HG02588 (cell line): ENCODE data around the gene NPL.

Experiments used
- ATAC-seq: cut with Tn5 transposase; IDR thresholded peaks from one replicate; pipeline ENCODE4 v1.9.1; 2021; ENCODE audit warnings: mild to moderate bottlenecking, moderate library complexity; ENCODE audit not compliant: unreplicated experiment

The NPL gene

DNA sequence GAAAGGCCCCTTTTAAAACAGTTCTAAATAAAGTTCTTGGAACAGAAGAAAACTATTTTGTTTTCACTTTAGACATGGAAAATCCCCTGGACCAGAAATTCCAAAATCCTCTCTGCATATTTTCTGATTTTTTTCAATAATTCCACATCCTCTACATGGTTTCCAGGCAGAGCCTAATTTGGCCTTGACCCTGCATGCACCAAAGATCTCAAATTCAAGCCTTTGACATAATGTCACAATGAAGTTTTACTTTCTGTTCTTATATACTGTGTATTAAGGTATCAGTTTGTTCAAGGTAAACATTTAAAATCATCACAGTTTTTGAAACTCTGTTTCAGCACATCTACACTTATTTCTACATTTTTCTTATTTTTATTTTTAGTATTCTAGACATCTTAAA is 12.2 kb upstream of the NPL start:
- ATAC-seq, result no peak

DNA sequence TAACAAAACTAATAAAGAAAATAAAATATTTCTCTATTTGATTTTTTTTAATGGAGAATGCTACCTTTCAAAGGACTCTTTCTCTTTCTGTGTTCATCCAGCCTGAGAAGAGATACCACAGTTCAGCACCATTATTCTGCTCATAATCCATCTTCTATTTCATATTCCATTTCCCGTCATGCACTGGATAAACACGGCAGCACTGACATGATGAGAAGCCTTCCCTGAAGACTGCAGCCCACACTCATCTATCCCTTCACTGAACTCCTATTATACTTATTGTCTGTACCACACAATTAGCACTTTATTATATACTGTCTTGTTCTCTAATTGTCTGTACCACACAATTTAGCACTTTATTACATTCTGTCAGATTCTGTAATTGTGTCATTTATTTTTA is 10.7 kb upstream of the NPL start:
- no peak for ATAC-seq

DNA sequence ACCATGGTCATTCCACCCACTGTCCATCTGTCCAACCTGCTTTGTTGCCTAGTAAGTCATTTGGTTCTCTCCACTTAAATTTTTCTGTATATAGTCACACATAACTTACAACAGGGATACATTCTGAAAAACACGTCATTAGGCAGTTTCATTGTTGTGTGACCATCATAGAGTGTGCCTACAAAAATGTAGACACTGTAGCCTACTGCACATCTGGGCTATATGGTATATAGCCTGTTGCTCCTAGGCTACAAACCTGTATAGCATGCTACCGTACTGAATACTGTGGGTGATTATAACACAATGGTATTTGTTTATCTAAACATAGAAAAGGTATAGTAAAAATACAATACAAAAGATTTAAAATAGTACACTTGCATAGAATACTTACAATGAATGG is 10.0 kb upstream of the NPL start:
- no peak for ATAC-seq

DNA sequence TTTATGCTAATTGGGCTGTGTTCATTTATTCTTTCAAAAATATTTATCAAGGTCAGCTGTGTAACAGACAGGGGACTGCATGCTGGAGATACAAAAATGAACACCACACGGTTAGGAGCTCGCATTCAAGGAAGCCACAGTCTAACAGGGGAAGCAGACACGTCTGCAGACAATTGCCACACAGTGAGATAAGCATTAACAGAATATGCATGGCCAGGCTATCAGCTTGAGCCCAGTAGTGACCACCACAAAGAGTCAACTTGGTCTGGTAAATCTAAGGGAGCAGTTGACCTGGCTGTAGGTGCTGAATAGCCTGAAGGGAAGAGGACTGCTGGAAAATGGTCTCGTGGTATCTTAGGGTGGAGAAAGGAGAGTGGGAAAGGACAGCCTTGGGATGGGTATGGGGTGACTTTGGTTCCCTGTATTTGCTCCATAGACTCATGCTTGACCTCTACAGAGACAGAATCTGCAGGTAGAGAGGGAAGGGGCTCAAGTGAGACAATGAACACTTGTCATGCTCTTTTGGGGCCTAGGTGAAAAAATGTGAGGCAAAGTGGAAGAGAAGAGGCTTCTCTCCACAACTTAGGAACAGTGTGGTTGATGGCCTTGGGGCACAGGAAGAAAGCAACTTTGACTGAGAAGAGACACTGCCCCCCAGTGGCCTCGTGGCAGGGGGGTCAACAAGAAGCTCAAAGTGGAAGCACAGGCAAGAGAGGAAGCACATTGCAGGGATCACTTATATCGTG is 7.6 kb upstream of the NPL start:
- ATAC-seq, result no peak

DNA sequence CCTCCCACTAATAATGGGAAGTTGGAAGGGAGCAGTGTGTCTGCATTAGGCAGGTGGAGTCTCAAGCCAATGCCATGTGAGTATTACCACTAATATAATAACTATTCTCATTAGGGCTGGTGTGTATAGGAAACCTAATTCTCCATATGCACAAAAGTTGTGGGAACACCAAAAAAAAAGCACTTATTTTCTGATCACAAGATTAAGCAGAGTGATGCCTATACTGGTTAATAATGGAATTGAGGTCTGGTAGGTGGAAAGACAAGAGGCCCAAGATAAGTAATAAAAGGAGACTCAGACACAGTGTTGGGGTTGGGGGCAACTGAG is 7.0 kb upstream of the NPL start:
- ATAC-seq, result no peak

DNA sequence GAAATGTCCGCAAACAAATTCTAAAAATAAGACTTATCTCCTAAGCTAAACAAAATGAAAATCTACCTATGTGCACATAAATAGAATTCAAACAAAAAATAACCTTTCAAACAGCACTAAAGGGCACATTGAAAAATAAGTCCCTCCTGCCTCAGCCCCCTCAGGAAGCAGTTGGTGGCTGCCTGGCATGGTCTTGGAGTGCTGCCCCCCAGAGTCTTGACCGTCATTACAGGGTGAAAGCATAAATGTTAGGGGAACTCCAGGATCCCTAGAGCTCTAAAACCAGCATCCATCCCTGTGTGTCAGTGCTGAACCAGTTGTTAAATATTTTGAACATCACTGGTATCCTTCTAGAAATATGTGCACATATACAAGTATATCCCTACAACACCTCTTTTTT is 6.5 kb upstream of the NPL start:
- ATAC-seq, result no peak

DNA sequence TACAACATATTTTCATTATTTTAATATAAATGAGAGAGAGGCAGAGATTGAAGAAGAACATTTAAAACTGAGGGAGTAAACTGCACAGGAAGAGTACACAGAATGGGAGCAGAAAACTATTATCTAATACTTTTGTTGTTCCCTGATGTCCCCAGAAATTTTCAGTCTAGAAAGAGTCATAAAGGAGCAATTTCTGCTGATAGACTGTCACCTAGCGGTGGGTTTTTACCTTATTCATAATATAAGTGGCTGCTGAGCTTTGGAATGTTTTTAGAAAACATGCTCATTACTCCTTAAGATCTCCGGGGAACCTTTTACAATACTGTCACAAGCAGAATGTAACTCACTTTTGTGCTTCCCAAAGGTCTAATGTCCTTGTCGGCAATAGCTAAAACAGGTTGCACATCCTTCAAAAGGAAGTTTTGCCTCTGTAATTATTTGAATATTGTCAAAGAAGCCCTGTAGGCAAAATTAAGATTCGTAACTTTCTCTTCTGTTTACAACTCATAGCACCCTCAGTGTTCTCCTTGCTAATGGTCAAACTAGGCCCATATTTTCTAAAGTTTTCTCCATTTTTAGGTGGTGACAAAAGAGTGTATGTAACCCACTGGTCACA is 4.9 kb upstream of the NPL start:
- ATAC-seq, result no peak

DNA sequence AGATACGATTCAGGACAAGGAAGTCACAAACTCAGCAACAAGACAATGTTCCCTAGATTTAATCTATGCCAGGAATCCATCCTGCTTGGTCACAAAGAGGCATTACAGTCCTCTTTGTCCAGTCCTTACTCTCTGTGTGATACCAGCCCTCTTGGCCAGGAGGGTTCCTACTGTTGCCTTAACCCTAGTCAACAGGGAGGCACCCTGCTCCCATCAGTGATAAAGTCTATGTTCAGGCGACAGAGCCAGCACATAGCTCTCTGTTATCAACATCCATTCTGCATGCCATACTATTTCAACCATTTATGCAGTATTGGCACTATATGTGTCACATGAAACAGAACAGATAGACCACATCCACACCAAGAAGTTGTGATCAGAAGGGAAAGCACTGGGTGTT is 4.4 kb upstream of the NPL start:
- ATAC-seq, result no peak

DNA sequence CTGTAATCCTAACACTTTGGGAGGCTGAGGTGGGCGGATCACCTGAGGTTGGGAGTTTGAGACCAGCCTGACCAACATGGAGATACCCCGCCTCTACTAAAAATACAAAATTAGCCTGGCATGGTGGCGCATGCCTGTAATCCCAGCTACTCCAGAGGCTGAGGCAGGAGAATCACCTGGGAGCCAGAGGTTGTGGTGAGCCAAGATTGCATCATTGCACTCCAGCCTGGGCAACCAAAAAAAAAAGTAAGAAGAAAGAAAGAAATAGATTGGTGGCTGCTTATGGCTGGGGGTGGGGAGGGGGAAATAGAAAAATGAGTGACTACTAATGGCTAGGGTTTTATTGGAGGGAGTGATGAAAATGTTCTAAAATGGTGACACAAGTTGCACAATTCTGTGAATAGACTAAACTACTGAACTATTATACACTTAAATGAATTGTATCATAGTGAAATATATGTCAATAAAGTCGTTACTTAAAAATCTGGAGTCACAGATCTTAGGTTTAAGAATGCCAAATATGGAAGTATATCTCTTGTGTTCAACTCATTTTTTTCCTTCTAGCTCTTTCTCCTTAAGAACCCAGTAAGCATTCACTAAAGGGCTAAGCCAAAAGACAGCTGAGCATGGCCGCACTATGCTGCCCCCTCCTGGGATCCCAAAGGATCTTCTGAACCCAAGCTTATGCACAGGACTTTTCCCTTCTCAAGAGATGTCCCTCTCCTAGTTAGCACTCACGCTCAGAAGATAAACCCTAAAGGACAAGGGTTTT is 3.2 kb upstream of the NPL start:
- ATAC-seq, result no peak

DNA sequence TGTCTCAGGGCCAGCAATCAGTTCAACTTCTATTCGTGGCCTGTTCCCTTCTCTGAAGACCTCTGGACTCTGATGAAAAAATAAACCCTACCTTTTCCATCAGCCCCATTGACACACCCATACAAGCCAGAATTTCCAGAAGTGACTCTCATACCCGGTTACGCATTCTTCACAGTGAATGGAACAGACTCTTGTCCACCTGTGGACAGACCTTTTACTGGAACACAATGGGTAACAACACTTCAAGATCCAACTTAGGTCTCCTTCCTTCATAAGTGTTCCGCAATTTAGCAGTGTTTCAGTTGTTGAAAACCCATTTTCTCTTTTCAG is 2.6 kb upstream of the NPL start:
- ATAC-seq, result no peak

DNA sequence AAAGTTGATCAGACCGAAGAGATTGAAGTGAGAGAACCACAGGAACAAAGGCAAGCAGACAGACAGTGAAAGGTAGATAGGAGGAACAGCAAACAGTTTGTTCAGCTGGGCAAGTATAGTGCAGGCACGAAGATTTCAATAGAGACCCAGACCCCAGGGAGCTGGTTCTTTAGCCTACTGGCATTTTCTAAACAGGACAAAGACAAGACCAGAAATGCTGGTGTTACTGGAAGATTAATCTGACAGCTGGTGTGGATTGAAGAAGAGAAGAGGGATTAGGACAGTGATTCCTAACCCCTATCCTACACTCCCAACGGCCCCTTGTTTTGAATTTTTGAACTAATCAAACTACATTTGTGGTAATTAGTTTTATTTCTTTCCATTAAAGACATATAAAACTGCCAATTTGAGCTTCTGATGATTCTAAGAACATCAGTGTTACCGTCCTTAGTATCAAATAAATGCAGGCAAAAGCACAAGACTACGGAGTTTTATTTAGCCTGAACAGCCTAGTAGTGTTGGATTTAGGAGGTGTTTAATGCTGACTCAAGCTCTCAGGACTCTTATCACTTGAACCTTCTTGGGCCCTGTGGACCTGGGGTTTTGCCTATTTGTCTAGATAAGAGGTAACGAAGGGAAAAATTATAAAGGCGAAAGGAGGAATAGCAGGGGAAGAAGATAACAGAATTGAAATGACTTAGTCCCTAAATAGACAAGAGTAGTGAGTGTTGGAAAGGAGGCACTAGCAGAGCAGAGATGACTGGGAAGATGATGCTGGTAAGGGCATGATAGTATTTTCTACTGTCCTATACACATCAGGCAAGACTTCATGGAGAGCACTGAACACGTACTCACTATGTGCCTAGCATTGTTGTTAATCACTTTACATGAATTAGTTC is 2.0 kb downstream of the NPL start:
- no peak for ATAC-seq

DNA sequence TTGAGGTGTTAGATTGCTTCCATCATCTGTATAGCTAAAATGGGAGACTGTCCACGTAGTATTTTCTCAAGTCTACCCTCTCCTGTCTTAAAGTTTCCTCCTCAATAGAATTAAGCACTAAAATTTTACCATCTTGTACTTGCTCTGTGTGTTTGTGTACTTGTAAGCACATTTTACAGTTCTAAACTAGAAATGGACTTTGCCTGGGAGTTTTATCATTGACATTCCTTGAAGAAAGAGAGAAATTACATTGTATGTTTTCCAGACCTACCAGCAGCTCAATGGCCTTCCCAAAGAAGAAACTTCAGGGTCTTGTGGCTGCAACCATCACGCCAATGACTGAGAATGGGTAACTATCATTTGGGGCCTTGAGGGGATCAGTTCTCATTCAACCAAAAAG is 4.5 kb downstream of the NPL start:
- ATAC-seq, result no peak

DNA sequence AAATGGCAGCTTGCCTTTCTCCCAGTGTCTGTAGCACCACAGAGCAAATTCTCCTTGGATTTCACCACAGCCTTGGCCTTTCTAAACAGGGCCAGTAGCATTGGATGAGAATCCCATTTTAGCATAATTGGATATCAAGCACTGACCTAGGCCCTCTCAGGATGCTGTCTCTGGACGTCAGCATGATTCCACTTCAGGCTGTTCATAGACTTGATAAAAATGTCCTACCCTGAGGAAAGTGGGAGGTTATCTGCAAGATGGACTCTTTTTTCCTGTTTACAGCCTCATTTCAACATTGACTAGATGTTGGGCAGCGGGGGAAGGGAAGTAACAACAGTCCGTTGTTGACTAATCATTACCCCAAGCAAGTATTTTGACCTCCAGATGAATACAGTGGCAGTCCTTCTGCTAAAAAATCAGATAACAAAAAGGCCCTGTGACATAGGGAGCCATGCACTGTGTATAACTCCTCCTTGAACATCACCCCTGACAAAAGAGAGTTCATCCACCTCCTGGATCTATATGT is 5.2 kb downstream of the NPL start:
- no peak for ATAC-seq

DNA sequence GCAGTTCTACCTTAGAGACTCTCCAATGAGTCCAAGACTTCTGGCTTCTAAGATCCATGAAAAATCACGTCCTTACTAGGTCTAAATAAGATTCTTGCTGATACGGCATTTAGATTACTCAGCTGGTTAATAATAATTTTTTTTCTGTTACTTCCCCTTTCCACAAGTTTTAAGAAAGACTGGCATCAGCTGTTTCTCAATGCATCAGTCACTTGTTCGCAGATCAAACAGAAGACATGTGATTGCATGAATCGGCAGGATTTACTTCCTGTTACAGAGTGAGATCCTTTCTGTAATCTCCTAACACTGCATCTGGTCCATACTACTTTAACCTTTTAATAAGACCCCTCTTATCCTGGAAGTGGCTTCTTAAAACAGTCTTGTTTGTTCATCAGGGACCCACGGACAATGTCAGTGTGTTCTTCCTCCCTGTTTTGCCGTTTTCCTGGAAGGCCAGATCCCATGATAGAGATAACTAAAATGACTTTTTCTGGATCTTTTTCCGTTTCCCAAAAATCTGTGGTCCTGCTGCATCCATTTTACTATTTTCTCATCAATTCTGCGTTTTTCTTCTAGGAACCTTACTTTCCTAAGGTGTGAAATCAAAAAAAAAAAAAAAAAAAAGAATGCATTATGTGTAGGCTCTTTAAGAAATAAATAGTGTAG is 6.1 kb downstream of the NPL start:
- no peak for ATAC-seq

DNA sequence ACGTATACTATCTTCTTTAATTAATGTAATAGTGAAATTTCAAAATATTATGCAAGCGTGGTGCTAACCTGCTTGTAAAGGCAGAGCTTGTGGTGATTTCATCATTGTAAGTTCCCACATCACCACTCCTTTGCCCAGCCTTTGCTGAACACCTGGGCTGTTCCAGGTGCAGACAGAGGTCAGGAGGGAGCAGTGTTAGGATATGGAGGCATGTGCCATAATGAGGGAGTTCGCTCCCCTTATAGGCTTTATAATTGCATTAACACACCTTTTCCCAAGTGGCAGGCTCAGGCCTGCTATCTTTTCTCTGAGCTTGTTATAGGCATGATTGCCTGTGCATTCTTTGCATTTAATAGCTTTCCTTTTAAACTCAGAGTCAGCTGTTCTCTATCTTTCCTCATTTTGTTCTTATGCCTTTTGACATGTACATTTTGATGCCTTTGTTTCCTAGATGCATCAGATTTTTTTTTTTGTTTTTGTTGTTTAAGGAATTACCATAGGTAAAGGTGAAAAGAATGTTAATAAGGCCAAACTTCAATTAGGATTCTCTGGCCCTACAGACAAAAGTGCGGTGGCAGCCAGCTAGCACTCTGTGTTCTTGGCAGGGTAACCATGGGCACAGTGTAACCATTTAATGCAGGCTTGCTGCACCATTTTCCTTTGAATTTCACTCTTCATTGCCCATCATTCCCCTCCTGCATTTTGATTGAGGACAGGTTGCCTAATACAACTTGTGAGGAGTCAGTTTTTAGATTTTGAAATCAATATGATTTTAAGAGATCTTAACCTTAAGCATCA is 12.6 kb downstream of the NPL start:
- ATAC-seq, result no peak

DNA sequence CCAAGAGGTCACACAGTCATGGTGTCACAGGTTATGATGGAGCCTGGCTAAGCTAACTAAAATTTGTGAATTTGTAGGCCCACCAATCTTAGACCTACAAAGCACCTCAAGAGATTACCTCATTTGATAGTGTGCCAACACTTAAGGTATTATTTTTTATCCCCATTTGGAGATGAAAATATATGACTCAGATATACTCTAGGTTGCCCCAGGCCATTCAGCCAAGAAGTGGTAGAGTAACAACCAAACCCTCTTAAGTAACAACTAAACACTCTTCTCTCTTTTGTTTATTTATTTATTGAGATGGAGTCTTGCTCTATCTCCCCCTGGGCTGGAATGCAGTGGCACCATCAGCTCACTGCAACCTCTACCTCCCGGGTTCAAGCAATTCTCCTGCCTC is 14.3 kb downstream of the NPL start:
- ATAC-seq, result no peak

DNA sequence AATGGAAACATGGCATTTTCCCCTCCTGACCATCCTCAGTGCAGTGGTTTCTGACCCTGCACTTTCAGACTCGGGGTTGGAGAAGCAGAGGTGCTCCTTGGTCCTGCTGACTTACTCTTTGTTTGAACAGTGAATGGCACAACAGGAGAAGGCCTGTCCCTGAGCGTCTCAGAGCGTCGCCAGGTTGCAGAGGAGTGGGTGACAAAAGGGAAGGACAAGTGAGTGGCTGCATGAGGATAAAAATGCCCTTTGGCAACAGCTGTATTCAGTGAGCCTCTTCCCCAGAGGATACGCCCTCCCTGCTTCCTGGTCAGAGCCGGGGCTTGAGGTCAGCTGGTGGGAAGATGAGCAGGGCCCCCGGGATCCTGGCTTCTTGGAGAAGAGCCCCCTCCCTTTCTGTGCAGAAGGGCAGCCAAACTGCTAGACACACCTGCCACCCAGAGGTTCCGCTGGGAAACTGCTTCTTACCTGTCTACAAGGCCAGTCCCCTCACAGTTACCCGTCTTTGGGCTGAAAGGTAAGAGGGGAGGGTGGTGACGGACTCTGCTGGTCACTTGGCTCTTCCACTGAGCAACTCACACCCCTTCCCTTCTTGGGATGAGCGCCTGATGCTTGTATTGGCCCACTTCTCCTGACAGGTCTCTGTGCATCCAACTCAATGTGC is 16.6 kb downstream of the NPL start:
- ATAC-seq, result no peak

DNA sequence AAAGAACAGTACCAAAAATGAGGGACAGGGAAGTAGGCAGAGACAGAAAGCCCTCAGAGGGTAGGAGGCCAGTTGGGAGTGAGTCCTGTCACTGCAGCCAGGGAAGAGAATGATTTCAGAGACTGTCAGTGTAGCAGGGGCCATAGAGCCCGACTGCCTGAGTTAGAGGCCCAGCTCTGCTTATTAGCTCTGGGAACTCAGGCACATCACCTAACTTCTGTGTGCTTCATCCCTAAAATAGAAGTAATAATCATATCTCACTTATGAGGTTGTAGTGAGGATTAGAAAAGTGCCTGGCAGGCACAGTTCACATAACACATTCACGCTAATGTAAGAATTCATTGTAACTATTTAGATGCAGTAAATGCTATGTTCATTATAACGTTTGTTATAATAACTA is 18.3 kb downstream of the NPL start:
- ATAC-seq, result no peak

DNA sequence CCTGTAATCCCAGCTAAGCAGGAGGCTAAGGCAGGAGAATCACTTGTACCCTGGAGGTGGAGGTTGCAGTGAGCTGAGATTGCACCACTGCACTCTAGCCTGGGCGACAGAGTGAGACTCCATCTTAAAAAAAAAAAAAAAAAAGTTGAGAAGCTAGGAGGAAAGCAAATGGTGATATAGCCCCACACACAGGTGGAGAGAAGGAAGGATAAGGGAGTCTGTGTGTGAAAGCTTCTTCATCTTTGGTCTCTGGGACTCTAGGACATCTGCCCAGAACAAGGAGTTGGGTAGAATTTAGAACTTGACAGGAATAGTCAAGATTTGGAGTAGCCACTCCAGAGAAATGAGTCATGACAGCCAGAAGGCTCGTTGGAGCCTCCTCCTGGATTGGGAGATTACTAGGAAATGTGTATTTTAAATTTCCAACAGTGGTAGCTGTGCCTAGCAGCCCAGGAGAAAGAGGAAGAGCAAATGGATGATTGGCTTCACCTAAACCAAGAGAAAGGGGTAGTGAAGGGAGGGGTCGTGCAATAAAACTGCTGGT is 19.9 kb downstream of the NPL start:
- ATAC-seq, result no peak
